ELR (cell line): ENCODE data around the gene GK2.

Experiments
- DNase-seq: peaks from one replicate; pipeline ENCODE4 v3.0.0-alpha.2; 2015; ENCODE audit warnings: low read depth

The GK2 gene

DNA sequence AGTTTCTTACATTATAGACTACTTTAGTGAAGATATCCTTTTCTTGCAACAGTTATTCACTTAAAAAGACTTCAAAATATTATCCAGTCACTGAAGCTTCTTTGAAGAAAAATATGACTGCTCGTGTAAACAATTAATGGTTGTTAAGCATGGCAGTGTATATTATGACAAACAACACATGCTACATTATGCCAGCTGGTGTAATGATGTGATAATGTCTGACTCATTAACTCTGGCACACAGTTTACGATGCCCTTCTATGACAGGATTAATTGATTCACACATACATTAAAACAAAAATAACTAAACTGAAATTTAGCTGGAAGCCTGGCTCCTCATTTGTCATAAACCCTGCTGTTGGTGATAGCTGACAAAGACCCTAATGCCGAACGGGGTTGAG, 22.4 kb downstream of the GK2 start:
- DNase-seq = no peak

DNA sequence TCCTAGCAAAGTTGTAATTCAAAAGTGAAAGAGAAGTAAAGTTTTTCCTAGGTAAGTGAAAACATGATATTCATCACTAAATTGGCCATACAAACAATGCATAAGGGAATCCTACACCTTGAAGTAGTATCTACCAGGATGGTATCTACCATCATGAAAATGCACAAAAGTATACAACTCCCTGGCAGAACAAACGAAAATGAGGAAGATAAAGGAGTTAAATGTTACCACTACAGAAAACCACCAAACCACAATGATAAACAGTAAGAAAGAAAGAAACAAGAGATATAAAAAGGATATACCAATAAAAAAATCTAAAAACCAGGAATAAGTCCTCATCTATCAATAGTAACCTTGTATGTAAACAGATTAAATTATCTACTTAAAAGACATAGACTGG, 26.9 kb downstream of the GK2 start:
- no peak for DNase-seq

DNA sequence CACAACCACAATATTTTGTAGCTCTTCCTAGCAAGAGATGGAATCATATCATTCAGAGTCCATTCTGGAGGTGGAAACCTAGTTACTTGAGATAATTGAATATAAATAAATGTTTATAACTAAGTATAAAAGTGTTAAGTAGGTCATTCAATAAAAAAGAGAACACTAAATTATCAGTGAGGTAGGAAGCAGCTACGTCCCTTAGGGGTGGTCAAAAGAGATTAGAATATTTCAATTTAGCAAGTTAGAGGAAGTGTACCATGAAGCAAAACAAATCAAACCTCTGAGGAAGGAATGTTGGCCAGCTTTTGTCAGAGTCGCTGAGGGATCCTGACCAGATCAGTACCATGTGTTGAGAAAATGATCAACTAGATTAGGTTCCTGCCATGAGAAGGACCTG, 38.0 kb downstream of the GK2 start:
- DNase-seq = no peak

DNA sequence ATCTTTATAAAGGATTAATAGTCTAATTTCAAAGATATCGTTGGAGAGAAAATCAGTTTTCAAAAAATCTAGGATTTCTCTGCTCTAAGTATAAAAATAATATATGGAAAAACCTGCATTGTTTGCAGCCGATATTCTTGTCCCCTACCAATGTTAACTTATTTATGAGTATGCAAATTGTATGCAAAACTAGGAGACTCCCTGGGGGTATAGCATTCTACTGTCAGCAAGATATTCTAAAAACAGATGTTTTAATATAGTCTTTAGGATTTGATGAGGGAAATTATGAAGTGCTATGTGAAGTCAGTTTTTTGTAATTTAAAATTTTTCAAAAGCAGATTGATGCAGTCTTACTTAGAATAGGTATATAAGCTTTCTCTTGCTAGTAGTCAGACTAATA, 40.9 kb downstream of the GK2 start:
- no peak for DNase-seq

DNA sequence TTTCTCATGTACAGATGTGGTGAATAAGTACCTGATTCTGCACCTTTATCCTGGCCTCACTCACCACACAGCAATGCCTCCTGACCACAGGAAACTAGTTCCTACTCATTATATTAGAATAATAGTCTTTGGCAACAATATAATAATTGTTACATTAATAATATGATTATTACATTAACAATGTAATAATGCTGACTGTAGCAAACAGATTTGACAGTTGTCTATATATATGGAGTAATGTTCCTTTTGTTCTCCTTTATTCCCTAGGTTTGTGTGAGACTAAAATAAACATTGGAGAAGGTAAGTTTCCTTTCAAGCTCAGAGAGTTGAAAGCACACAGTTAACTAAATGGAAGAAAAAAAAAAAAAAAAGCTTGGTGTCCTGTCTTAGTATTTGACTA, 41.6 kb downstream of the GK2 start:
- no peak for DNase-seq

DNA sequence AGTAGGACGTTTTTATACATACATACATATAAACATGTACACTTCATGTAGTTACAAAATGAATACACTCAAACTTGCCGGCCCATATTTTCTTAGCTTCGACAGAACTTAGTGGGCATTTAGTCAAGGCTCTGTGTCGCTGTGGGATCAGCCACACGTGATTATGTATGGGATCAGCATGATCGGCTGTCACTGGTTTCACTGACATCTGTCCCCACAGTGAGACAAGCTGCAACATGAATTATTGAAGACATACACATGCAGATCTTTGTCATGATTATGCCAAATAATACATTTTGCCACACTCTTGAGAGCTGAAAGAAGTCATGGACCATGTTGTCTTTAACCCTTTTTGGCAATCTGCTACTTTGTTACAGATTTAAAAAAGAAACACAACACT, 44.0 kb downstream of the GK2 start:
- no peak for DNase-seq

DNA sequence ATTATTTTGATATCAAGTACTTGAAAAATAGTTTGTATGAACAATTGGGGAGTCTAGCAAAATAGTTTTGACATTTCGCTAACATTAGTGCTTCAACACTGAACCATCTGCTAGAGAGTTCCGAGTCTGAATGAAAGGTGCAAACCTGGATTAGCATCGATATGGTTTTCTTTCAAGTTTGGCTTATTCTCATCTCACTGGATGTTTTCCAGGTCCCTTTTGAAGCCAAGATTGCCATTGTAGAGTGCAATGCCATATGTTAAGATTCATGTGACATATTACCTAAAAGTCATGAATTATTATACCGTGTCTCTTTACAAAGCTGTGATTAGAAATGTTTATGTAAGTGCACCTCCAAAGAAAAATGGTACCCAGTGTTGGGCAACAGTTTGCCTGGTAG, 45.4 kb downstream of the GK2 start:
- no peak for DNase-seq

DNA sequence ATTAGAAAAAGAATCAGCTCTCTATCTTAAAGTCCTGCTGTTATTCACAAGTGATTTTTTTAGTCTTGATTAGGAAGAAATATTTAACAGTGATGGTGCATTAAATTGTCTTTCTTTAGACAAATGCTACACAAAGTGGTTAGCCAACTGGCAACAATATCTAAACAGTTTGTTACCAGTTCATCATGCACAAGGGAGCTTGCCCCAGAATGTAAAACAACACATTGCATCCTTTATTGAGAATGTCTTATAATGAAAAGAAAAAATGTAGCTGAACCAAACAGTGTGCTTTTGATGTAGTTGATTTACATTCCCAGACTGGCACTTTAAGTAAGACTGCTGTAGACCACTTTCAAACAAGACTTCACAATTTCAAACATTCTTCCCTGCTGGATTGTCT, 48.0 kb downstream of the GK2 start:
- DNase-seq = no peak

DNA sequence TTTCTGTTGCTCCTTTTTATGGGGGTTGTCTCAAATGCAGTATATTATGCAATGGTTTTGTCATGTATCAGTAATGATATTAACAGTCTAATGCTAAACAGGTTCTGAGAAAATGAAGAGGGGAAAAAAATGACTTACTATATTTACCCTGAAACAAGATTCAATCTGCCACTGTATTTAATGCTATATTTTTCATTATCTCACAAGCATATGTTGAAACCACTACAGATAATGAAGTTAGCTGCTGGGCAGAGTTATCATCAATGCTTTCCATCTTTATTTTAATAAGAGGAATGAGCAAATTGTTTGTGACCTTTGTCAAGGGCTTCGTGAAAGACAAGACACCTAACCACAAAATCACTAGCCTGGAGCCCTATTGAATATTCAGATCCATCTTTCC, 49.6 kb downstream of the GK2 start:
- DNase-seq = no peak

DNA sequence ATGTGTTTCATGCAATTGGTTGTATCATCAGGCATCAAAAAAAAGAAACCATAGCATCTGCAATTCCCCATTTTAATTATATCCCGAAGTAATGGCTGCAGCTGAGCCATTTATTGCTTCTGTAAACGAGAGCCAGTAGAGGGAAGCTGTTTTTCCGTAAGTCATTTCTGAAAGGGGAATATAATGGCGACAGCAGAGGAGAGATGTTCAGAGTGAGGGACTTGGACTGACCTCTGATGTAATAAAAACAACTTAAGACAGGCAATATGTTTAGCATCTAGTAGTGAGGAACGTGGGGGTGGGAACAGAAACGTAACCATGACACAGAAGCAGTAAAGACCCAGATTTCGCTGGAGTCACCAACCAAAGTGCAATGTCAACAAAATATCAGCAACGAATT, 50.7 kb downstream of the GK2 start:
- no peak for DNase-seq
